Hepatocyte (in vitro differentiated cells): Measurements from ENCODE around the gene TSHZ1. TPM values are rescaled to one million over a fixed set of nuclear protein-coding genes. Genes with fewer than 3 reads are reported as not detected.

Experiments used
- DNase-seq: peaks from one replicate; pipeline ENCODE4 v3.0.0-alpha.2; 2016; ENCODE audit warnings: low spot score
- H2AFZ ChIP-seq: fragments of 200-600 bp; sonication (generic); 2 replicates; pipeline ENCODE4 v1.6.0; 2016; ENCODE audit warnings: antibody characterized with exemption, mild to moderate bottlenecking
- H3K27ac ChIP-seq: fragments of 200-600 bp; sonication (generic); 2 replicates; pipeline ENCODE4 v1.5.1; 2016; ENCODE audit warnings: mild to moderate bottlenecking
- H3K27me3 ChIP-seq: fragments of 200-600 bp; sonication (generic); 2 replicates; pipeline ENCODE4 v1.6.1; 2016
- H3K36me3 ChIP-seq: fragments of 200-600 bp; sonication (generic); replicated peaks from 2 replicates; pipeline ENCODE4 v1.5.1; 2016; ENCODE audit warnings: low read depth; ENCODE audit not compliant: insufficient read depth
- H3K4me1 ChIP-seq: fragments of 200-600 bp; sonication (generic); 2 replicates; pipeline ENCODE4 v1.5.1; 2016; ENCODE audit warnings: mild to moderate bottlenecking, moderate library complexity; ENCODE audit not compliant: insufficient read depth
- H3K4me2 ChIP-seq: fragments of 200-600 bp; sonication (generic); 2 replicates; pipeline ENCODE4 v1.6.0; 2016
- H3K4me3 ChIP-seq: fragments of 200-600 bp; sonication (generic); 2 replicates; pipeline ENCODE4 v1.5.1; 2016; ENCODE audit warnings: mild to moderate bottlenecking
- H3K79me2 ChIP-seq: fragments of 200-600 bp; sonication (generic); 2 replicates; pipeline ENCODE4 v1.6.0; 2017; ENCODE audit warnings: mild to moderate bottlenecking
- H3K9me2 ChIP-seq: fragments of 200-600 bp; sonication (generic); replicated peaks from 2 replicates; pipeline ENCODE4 v1.6.0; 2017; ENCODE audit warnings: mild to moderate bottlenecking; ENCODE audit not compliant: insufficient read depth
- H3K9me3 ChIP-seq: fragments of 200-600 bp; sonication (generic); 2 replicates; pipeline ENCODE4 v1.5.1; 2016; ENCODE audit warnings: low read depth, mild to moderate bottlenecking
- H4K20me1 ChIP-seq: fragments of 200-600 bp; sonication (generic); 2 replicates; pipeline ENCODE4 v1.6.0; 2016; ENCODE audit warnings: mild to moderate bottlenecking; ENCODE audit not compliant: insufficient read depth, poor library complexity, severe bottlenecking
- CTCF ChIP-seq: fragments of 200-600 bp; sonication (generic); IDR thresholded peaks from 2 replicates; pipeline ENCODE4 v1.5.1; 2016; ENCODE audit warnings: antibody characterized with exemption, mild to moderate bottlenecking; ENCODE audit not compliant: poor library complexity
- EZH2 ChIP-seq: fragments of 200-600 bp; sonication (generic); IDR thresholded peaks from 2 replicates; pipeline ENCODE4 v1.6.1; 2016; ENCODE audit warnings: antibody characterized with exemption, mild to moderate bottlenecking, borderline replicate concordance
- EZH2phosphoT487 ChIP-seq: fragments of 200-600 bp; sonication (generic); IDR thresholded peaks from one replicate; pipeline ENCODE4 v1.6.1; 2018; ENCODE audit warnings: antibody characterized with exemption, mild to moderate bottlenecking, low read depth, moderate library complexity; ENCODE audit not compliant: unreplicated experiment, severe bottlenecking
- WGBS: methylation state at CpG from one replicate; pipeline ENCODE4 v1.1.6; 2016; ENCODE audit warnings: low lambda C conversion rate; ENCODE audit errors: missing lambda C conversion rate; 5-methylcytosine and 5-hydroxymethylcytosine counted together
- polyA plus RNA-seq: library from polyadenylated mRNA; unstranded; fragments of >200 nt; fragmentation: Nextera tagmentation; extraction: Ambion mirVana; gene quantifications from 2 replicates; pipeline ENCODE4 v1.2.1, GENCODE V29; 2016
- total RNA-seq: library from RNA; depleted of rRNA; stranded (reverse); fragments of >200 nt; gene quantifications from 2 replicates; pipeline ENCODE4 v1.2.3, GENCODE V29; 2014

Gene TSHZ1
- total and polyA plus RNA-seq, 2 experiments from 2014 or later = 8.5 to 13.1 TPM

- TF ChIP-seq EZH2phosphoT487 (no peak), EZH2 (no peak), CTCF (no peak)
- no peak overlapping the region for H3K27ac ChIP-seq
Measured at GRCh38 chr18:75252136-75252535, 41.5 kb downstream of the TSHZ1 start.

GRCh38 chr18:75253043-75253442, 42.4 kb downstream of the TSHZ1 start:
- no peak overlapping the region for H3K4me3 ChIP-seq
- peaks cover 99% of the 10 kb centered on the region for H3K79me2 ChIP-seq
- H3K36me3 ChIP-seq = no peaks in the 10 kb centered on the region
- no peak overlapping the region for H3K27ac ChIP-seq
- no peaks in the 10 kb centered on the region for H3K27me3 ChIP-seq
- no peaks in the 10 kb centered on the region for H3K9me2 ChIP-seq
- peaks cover 6% of the 10 kb centered on the region for H4K20me1 ChIP-seq
- H3K4me2 ChIP-seq = peak overlapping the region; percentile 5
- WGBS = 74% methylated on average over 1 of the region's 1 CpG
- no peak overlapping the region for H2AFZ ChIP-seq
- H3K4me1 ChIP-seq = peaks cover 11% of the 10 kb centered on the region
- no peak for DNase-seq
- TF ChIP-seq EZH2phosphoT487 (no peak), EZH2 (no peak), CTCF (no peak)
- H3K9me3 ChIP-seq = no peaks in the 10 kb centered on the region

More at GRCh38 chr18:75252136-75252535, 41.5 kb downstream of the TSHZ1 start:
- Histone ChIP-seq H3K27me3 (no peaks in the 10 kb centered on the region), H3K79me2 (peaks cover 90% of the 10 kb centered on the region), H3K4me1 (peaks cover 12% of the 10 kb centered on the region), H3K4me2 (no peak overlapping the region), H3K9me2 (no peaks in the 10 kb centered on the region), H3K36me3 (no peaks in the 10 kb centered on the region), H3K9me3 (no peaks in the 10 kb centered on the region), H4K20me1 (peaks cover 6% of the 10 kb centered on the region), H3K4me3 (no peak overlapping the region), H2AFZ (no peak overlapping the region)
- WGBS = 85% methylated on average over 2 of the region's 2 CpGs
- DNase-seq = no peak

GRCh38 chr18:75253784-75254183, 43.2 kb downstream of the TSHZ1 start:
- H4K20me1 ChIP-seq = peaks cover 6% of the 10 kb centered on the region
- H3K27me3 ChIP-seq = no peaks in the 10 kb centered on the region
- peaks cover 3% of the 10 kb centered on the region for H3K4me1 ChIP-seq
- no peak overlapping the region for H2AFZ ChIP-seq
- no peaks in the 10 kb centered on the region for H3K36me3 ChIP-seq
- H3K4me3 ChIP-seq = no peak overlapping the region
- no peak for DNase-seq
- 73% methylated on average over 4 of the region's 4 CpGs for WGBS
- peak overlapping the region; percentile 18 for H3K4me2 ChIP-seq
- peak overlapping the region; percentile 5 for H3K27ac ChIP-seq
- H3K9me2 ChIP-seq = no peaks in the 10 kb centered on the region
- peaks cover 99% of the 10 kb centered on the region for H3K79me2 ChIP-seq
- H3K9me3 ChIP-seq = no peaks in the 10 kb centered on the region
- TF ChIP-seq CTCF = no peak
- no peak for TF ChIP-seq EZH2phosphoT487
- TF ChIP-seq EZH2 = no peak

- Histone ChIP-seq H3K9me3 (no peaks in the 10 kb centered on the region), H4K20me1 (peaks cover 6% of the 10 kb centered on the region), H3K9me2 (no peaks in the 10 kb centered on the region), H3K4me2 (no peak overlapping the region), H3K27ac (no peak overlapping the region), H3K4me1 (no peaks in the 10 kb centered on the region), H3K27me3 (no peaks in the 10 kb centered on the region), H3K79me2 (peaks cover 100% of the 10 kb centered on the region), H3K4me3 (no peak overlapping the region), H3K36me3 (no peaks in the 10 kb centered on the region), H2AFZ (no peak overlapping the region)
- WGBS = 95% methylated on average over 3 of the region's 3 CpGs
- no peak for TF ChIP-seq CTCF
- TF ChIP-seq EZH2 = no peak
- no peak for TF ChIP-seq EZH2phosphoT487
- no peak for DNase-seq
Measured at GRCh38 chr18:75255094-75255493, 44.5 kb downstream of the TSHZ1 start.
